HepG2 (cell line): ENCODE results near the gene TMCO4. TPM values are rescaled to one million over a fixed set of nuclear protein-coding genes. Genes with fewer than 3 reads are reported as not detected.

Source experiments
- ATAC-seq: fragments of 200-7000 bp; cut with Tn5 transposase; 3 replicates; pipeline ENCODE4 v1.9.1; 2020; ENCODE audit warnings: mild to moderate bottlenecking, moderate library complexity
- BruUV-seq: library from RNA; stranded (reverse); fragments of 400-500 nt; replicated peaks from 2 replicates; lab custom pipeline; 2021; lab: Mats Ljungman, UMichigan
- CTCF ChIA-PET: fragments of 300-600 bp; formaldehyde crosslinking; extraction: SDS; loops from one replicate; lab custom pipeline; 2021; ENCODE audit warnings: low total read pairs, inconsistent platforms, low intra/inter-chr PET ratio; lab: Yijun Ruan, JAX
- POLR2A ChIA-PET: fragments of 350-600 bp; sonication (Branson Sonifier 250); formaldehyde crosslinking; loops from one replicate; lab custom pipeline; 2020; ENCODE audit warnings: antibody characterized with exemption, inconsistent platforms; lab: Yijun Ruan, JAX
- DNase-seq: peaks from one replicate; pipeline ENCODE4 v3.0.0-alpha.2; 2015; ENCODE audit warnings: low spot score
- FAIRE-seq: peaks from 3 replicates; lab custom pipeline; 2011; peaks lifted over from hg19 to GRCh38; lab: Jason Lieb, UNC
- H2AFZ ChIP-seq: one replicate; pipeline ENCODE4 v1.6.1; 2011; ENCODE audit warnings: low read length, inconsistent platforms
- H3K27ac ChIP-seq: fragments of 300-600 bp; 3 replicates; pipeline ENCODE4 v1.8.0; 2011; ENCODE audit warnings: mixed run types, mild to moderate bottlenecking, mixed read lengths, low read length, inconsistent platforms; ENCODE audit not compliant: insufficient read depth; ENCODE audit errors: extremely low read length
- H3K27me3 ChIP-seq, 2 experiments: fragments of 200-600 bp in 1 of 2; 2 replicates in 1 of 2; 3 replicates in 1 of 2; pipeline versions ENCODE4 v1.6.0 to v1.8.0; 2011; ENCODE audit warnings: low read length in 2 of 2, mild to moderate bottlenecking in 2 of 2, moderate library complexity in 2 of 2, inconsistent platforms in 1 of 2; ENCODE audit not compliant: insufficient read depth in 2 of 2, control insufficient read depth in 1 of 2
- H3K36me3 ChIP-seq, 2 experiments: fragments of 200-600 bp in 1 of 2; replicated peaks in 1 of 2; 2 replicates in 1 of 2; 3 replicates in 1 of 2; pipeline versions ENCODE4 v1.5.1 to v1.8.0; 2011; ENCODE audit warnings: low read length in 2 of 2, inconsistent platforms in 1 of 2; ENCODE audit not compliant: insufficient read depth in 2 of 2, control insufficient read depth in 1 of 2
- H3K4me1 ChIP-seq: 2 replicates; pipeline ENCODE4 v1.5.1; 2012; ENCODE audit warnings: low read length, inconsistent platforms; ENCODE audit not compliant: insufficient read depth
- H3K4me2 ChIP-seq: 2 replicates; pipeline ENCODE4 v1.6.0; 2011; ENCODE audit warnings: low read depth, low read length, inconsistent platforms
- H3K4me3 ChIP-seq, 3 experiments: fragments of 200-600 bp in 1 of 3; sonication (generic), shearing (Covaris generic) in 1 of 3; replicated peaks in 1 of 3; 2 replicates each; pipeline ENCODE4 v1.5.1; 2011 to 2016; ENCODE audit warnings: low read length in 3 of 3, inconsistent platforms in 2 of 3, low read depth in 2 of 3, mild to moderate bottlenecking in 2 of 3, control low read depth in 1 of 3, mixed read lengths in 1 of 3; ENCODE audit not compliant: insufficient read depth in 1 of 3
- H3K79me2 ChIP-seq: one replicate; pipeline ENCODE4 v1.6.1; 2011; ENCODE audit warnings: low read length, inconsistent platforms; ENCODE audit not compliant: insufficient read depth
- H3K9ac ChIP-seq: 2 replicates; pipeline ENCODE4 v1.6.0; 2011; ENCODE audit warnings: mild to moderate bottlenecking, low read depth, low read length, inconsistent platforms; ENCODE audit not compliant: insufficient read depth
- H3K9me3 ChIP-seq: 2 replicates; pipeline ENCODE4 v1.5.1; 2012; ENCODE audit warnings: mild to moderate bottlenecking, low read length
- H4K20me1 ChIP-seq: 2 replicates; pipeline ENCODE4 v1.6.0; 2011; ENCODE audit warnings: inconsistent platforms, mild to moderate bottlenecking, low read length, moderate library complexity; ENCODE audit not compliant: insufficient read depth
- HES4 ChIP-seq: sonication (generic); formaldehyde crosslinking; IDR thresholded peaks from 2 replicates; pipeline ENCODE4 v1.9.0; 2021; ENCODE audit warnings: mild to moderate bottlenecking, missing genetic modification reagents, borderline replicate concordance
- NFIC ChIP-seq: IDR thresholded peaks from 2 replicates; pipeline ENCODE4 v1.6.1; 2012; ENCODE audit warnings: mild to moderate bottlenecking, low read length, inconsistent platforms
- SRF ChIP-seq: IDR thresholded peaks from 2 replicates; pipeline ENCODE4 v1.6.1; 2011; ENCODE audit warnings: mild to moderate bottlenecking, low read depth, low read length, moderate library complexity
- ZBTB7B ChIP-seq: sonication (generic); formaldehyde crosslinking; IDR thresholded peaks from 2 replicates; pipeline ENCODE4 v1.4.0; 2020; ENCODE audit warnings: missing genetic modification reagents
- ZNF564 ChIP-seq: sonication (generic); formaldehyde crosslinking; IDR thresholded peaks from 2 replicates; pipeline ENCODE4 v1.8.1; 2023; ENCODE audit warnings: mild to moderate bottlenecking, missing genetic modification reagents
- ZNF75D ChIP-seq: sonication (generic); formaldehyde crosslinking; IDR thresholded peaks from 2 replicates; pipeline ENCODE4 v1.8.1; 2023; ENCODE audit warnings: missing genetic modification reagents, mild to moderate bottlenecking, borderline replicate concordance
- WGBS: methylation state at CpG from one replicate; pipeline ENCODE4 v1.1.6; 2017; ENCODE audit warnings: low lambda C conversion rate; 5-methylcytosine and 5-hydroxymethylcytosine counted together
- in situ Hi-C: cut with HindIII; loops from 2 replicates; pipeline ENCODE4 v1.10.0; 2017; ENCODE audit warnings: low pct_unique_long_range_greater_than_20kb; ENCODE audit not compliant: extremely low pct_ligation_motif_present
- intact Hi-C: fragments of 100-400 bp; cut with micrococcal nuclease; formaldehyde crosslinking; loops from one replicate; pipeline ENCODE4 v1.10.0; 2022; ENCODE audit not compliant: unreplicated experiment
- polyA plus RNA-seq, 8 experiments: library from polyadenylated mRNA; depleted of rRNA in 3 of 8; stranded (reverse) in 7 of 8; unstranded in 1 of 8; fragments of >200 nt; fragmentation: Illumina TruSeq in 4 of 8; extraction: Trizol in 4 of 8; gene quantifications; 2 replicates each; pipeline versions ENCODE4 v1.2.1 to v1.2.3, GENCODE V29; 2011 to 2016; ENCODE audit warnings: low read depth in 4 of 8, missing spikeins in 1 of 8, mixed read lengths in 1 of 8; ENCODE audit not compliant: insufficient read depth in 1 of 8
- total RNA-seq, 5 experiments: library from RNA; depleted of rRNA; stranded (reverse); fragments of >200 nt; fragmentation: Illumina TruSeq; extraction: Trizol; gene quantifications; 2 replicates each; pipeline ENCODE4 v1.2.3, GENCODE V29; 2016; ENCODE audit warnings: low read depth in 1 of 5
- TF ChIP-seq, protein P1 (sequence below): IDR thresholded peaks from 2 replicates; pipeline ENCODE4 v1.6.1; 2016; ENCODE audit warnings: missing genetic modification reagents, missing compliant biosample characterization
- TF ChIP-seq, protein P2 (sequence below): sonication (generic); formaldehyde crosslinking; IDR thresholded peaks from 2 replicates; pipeline ENCODE4 v1.4.0; 2020; ENCODE audit warnings: missing genetic modification reagents, low read depth, mild to moderate bottlenecking, borderline replicate concordance
- TF ChIP-seq, protein P3 (sequence below): sonication (generic); formaldehyde crosslinking; IDR thresholded peaks from 2 replicates; pipeline ENCODE4 v1.4.0; 2020; ENCODE audit warnings: missing genetic modification reagents
- TF ChIP-seq, protein P4 (sequence below): sonication (generic); formaldehyde crosslinking; IDR thresholded peaks from 2 replicates; pipeline ENCODE4 v1.4.0; 2020; ENCODE audit warnings: missing genetic modification reagents, borderline replicate concordance

Gene TMCO4
- total and polyA plus RNA-seq, 2 of the 13 experiments (the other 11 are each of a cell fraction or from before 2014, with no cell fraction given) = 2.1 to 4.1 TPM

DNA sequence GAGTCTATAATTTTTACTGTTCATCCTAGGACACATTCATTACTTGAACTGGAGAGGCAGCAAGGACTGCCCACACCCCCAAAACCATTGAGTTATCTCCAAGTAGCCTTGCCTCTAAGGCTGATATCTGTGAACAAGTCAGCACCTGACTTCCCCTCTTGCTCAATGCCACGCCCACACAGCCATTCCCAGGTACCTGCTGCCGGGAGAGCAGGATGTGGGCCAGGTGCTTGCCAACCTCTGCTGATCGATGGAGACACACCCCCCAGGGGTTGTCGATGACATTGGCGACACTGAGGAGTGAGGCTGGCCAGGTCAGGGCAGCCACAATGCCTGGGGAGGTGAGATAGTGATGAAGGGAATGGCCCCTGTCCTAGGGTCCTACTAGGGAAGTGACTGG, 60.1 kb downstream of the TMCO4 start:
- FAIRE-seq (no peak), ATAC-seq (no peak), DNase-seq (no peak)
- WGBS = 71% methylated on average over 5 of the region's 5 CpGs
- Histone ChIP-seq H3K4me2 (no peak overlapping the region), H3K9ac (no peak overlapping the region), H3K4me3 (no peak overlapping the region), H3K27me3 (no peaks in the 10 kb centered on the region), H3K9me3 (no peaks in the 10 kb centered on the region), H3K27ac (no peak overlapping the region), H2AFZ (no peak overlapping the region), H3K4me1 (no peaks in the 10 kb centered on the region), H3K79me2 (no peaks in the 10 kb centered on the region), H3K36me3 (no peaks in the 10 kb centered on the region), H4K20me1 (no peaks in the 10 kb centered on the region)
- intact Hi-C loops (no loop called here), in situ Hi-C loops (no loop called here)
- TF ChIP-seq, protein P1, sequence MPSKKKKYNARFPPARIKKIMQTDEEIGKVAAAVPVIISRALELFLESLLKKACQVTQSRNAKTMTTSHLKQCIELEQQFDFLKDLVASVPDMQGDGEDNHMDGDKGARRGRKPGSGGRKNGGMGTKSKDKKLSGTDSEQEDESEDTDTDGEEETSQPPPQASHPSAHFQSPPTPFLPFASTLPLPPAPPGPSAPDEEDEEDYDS = no peak
- no peak for TF ChIP-seq ZNF75D (CRISPR knock-in tag)
- TF ChIP-seq ZNF564 (CRISPR knock-in tag) = no peak
- no peak for TF ChIP-seq ZBTB7B (CRISPR knock-in tag)
- TF ChIP-seq, protein P2, sequence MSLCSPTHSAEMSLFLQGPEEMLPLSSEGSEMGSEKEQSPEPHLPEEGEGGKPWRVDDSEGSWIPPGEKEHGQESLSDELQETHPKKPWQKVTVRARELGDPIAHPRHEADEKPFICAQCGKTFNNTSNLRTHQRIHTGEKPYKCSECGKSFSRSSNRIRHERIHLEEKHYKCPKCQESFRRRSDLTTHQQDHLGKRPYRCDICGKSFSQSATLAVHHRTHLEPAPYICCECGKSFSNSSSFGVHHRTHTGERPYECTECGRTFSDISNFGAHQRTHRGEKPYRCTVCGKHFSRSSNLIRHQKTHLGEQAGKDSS (CRISPR knock-in tag) = no peak
- TF ChIP-seq, protein P3, sequence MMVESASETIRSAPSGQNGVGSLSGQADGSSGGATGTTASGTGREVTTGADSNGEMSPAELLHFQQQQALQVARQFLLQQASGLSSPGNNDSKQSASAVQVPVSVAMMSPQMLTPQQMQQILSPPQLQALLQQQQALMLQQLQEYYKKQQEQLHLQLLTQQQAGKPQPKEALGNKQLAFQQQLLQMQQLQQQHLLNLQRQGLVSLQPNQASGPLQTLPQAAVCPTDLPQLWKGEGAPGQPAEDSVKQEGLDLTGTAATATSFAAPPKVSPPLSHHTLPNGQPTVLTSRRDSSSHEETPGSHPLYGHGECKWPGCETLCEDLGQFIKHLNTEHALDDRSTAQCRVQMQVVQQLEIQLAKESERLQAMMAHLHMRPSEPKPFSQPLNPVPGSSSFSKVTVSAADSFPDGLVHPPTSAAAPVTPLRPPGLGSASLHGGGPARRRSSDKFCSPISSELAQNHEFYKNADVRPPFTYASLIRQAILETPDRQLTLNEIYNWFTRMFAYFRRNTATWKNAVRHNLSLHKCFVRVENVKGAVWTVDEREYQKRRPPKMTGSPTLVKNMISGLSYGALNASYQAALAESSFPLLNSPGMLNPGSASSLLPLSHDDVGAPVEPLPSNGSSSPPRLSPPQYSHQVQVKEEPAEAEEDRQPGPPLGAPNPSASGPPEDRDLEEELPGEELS (CRISPR knock-in tag) = no peak
- TF ChIP-seq NFIC = no peak
- no peak for TF ChIP-seq SRF
- TF ChIP-seq, protein P4, sequence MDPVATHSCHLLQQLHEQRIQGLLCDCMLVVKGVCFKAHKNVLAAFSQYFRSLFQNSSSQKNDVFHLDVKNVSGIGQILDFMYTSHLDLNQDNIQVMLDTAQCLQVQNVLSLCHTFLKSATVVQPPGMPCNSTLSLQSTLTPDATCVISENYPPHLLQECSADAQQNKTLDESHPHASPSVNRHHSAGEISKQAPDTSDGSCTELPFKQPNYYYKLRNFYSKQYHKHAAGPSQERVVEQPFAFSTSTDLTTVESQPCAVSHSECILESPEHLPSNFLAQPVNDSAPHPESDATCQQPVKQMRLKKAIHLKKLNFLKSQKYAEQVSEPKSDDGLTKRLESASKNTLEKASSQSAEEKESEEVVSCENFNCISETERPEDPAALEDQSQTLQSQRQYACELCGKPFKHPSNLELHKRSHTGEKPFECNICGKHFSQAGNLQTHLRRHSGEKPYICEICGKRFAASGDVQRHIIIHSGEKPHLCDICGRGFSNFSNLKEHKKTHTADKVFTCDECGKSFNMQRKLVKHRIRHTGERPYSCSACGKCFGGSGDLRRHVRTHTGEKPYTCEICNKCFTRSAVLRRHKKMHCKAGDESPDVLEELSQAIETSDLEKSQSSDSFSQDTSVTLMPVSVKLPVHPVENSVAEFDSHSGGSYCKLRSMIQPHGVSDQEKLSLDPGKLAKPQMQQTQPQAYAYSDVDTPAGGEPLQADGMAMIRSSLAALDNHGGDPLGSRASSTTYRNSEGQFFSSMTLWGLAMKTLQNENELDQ (CRISPR knock-in tag) = no peak
- TF ChIP-seq HES4 (CRISPR knock-in tag) = no peak
- ChIA-PET CTCF (no interaction called here), POLR2A (no interaction called here)
- no TSS peak for BruUV-seq
